GM19328 (cell line): ENCODE results near the gene PRDM2.

ENCODE experiments used
- ATAC-seq: cut with Tn5 transposase; IDR thresholded peaks from one replicate; pipeline ENCODE4 v1.9.1; 2021; ENCODE audit warnings: mild to moderate bottlenecking, moderate library complexity; ENCODE audit not compliant: unreplicated experiment

Gene PRDM2

GRCh38 chr1:13732971-13733667 is 33.1 kb downstream of the PRDM2 start:
- ATAC-seq, result no peak

DNA sequence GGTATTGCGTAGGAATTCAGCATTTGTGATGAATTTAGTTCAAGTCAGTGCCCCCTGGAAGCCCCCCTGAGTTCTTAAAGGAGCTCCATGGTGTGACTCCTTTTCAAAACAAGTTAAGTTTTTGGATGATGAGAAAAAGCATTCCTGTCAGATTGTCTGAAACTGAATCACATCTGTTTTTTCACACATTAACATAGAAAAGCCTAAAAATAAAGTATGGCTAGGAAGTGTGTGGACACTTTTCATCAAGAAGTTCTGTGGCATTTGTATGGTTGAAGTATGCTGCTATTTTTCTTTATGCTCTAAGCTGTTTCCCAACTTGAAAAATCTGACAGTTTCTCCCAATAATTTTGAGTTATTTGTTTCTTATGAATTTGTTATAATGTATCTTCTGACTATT is 33.7 kb downstream of the PRDM2 start:
- ATAC-seq, result no peak

DNA sequence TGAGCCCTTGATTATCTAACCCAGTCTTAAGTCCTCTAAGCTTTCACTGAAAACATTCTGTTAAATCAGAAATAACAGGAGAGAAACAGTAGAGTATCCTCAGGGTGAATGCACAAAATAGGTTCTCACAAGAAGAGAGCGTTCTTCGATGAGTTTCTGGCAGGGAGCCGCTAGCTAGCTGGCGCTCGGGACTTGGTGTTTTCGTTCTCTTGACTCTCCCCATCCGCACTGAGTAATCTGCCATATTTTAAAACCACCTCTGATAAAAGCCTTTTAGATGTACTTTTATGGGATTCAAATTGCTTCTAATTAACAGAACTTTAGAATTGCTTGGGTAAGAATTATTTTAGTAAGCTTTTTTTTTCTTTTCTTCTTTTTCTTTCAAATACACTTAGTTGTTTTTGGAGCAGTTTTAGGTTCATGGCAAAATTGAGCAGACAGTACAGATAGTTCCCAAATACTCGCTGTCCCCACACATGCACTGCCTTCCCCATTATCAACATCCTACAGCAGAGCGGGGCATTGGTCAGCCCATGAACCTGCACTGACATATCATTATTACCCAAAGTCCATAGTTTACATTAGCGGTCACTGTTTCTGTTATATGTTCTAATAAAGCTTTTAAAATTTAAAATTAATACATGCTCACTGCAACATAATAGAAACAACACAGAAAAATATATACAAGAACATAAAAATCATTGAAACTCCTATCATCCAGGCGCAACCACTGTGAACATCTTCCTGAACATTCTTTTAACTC is 35.4 kb downstream of the PRDM2 start:
- no peak for ATAC-seq

GRCh38 chr1:13737398-13737797 is 37.4 kb downstream of the PRDM2 start:
- no peak for ATAC-seq

GRCh38 chr1:13746342-13746741 is 46.4 kb downstream of the PRDM2 start:
- no peak for ATAC-seq

DNA sequence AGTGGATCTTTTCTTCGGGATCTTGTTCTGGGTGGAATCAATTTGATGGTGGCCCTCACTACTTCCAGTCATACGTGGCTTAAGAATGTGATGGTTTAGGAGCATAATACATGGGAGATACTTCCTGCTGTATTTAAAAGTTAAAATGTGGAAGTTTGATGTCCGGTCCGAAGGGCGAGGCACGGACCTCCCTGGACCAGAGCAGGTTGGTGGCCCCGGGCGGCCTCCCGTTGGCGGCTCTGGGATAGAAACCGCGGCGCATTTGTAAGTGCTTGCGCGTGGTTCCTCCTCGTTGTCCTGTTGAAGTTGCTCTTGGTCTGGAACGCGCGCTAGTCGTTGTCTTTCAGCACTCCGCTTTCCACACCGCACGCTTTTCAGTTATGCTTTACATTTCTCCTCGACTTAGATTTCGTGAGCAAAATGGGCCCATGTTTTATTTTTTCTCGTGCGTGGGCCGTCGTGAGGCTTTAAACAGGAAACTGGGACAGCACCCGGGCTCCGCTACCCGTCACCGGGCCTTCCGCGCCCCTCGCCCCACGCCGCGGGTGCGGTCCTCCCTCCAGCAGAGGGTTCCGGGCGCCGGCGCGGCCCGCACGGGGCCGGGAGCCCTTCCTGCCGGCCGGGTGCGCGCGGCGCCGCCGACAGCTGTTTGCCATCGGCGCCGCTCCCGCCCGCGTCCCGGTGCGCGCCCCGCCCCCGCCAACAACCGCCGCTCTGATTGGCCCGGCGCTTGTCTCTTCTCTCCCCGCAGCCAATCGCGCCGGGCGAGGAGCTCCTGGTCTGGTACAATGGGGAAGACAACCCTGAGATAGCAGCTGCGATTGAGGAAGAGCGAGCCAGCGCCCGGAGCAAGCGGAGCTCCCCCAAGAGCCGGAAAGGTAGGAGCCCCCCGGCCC is 48.9 kb downstream of the PRDM2 start:
- peak; percentile 71 for ATAC-seq

DNA sequence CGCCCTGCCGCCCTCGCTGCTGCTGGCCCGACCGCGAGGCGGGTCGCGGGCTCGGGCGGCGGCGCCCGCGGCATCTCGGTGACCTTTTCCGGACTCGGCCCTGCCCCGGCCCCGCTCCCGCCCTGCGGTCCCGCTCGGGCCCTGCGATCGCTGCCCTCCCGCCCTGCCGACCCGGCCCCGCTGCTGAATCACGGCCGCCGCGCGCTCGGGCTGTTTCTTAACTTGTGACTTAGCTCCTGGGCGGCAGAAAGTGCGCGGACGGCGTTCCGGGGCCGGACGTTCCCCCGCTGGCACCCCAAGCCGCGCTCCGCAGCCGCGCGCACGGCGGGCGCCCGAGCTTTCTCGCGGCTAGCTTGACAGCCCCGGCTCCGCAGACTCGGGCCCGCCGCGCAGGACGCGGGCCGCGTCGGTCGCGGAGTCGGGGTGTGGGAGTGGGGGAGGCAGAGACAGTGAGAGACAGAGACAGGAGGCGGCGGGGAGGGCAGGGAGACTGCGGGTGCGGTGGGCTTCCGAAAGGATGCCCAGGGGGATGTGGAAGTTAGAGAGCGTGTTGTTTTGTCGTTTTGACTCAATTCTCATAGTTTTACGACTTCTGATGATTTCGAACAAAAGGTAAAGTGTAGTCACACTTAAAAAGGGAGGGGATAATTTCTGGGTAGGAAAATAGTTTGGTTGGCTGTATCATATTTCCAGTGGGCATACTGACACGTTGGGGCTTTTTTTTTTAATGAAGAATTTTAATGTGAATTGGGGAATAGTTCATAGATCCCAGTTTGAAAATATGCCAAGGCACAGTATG is 49.8 kb downstream of the PRDM2 start:
- peak; percentile 6 for ATAC-seq

GRCh38 chr1:13751458-13751871 is 51.5 kb downstream of the PRDM2 start:
- ATAC-seq, result no peak

GRCh38 chr1:13751985-13752384 is 52.0 kb downstream of the PRDM2 start:
- no peak for ATAC-seq

DNA sequence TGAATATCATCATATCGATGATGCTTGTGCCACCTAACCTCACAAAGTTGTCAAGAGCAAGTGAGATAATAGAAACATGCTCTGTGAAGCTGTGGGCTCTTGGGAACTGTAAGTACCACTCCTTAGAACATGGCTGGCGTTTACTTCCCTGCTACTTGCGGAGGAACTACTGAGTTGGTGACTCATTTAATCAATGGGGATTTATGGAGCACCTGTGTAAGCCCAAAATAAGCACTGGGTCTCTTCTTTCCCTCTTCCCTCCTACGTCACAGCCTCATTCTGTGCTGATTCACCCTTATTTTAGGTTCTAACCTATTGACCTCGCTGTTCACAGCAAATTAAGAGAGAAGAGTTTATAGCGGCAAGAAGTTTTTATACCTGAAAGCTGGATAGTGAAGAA is 52.9 kb downstream of the PRDM2 start:
- ATAC-seq, result no peak

DNA sequence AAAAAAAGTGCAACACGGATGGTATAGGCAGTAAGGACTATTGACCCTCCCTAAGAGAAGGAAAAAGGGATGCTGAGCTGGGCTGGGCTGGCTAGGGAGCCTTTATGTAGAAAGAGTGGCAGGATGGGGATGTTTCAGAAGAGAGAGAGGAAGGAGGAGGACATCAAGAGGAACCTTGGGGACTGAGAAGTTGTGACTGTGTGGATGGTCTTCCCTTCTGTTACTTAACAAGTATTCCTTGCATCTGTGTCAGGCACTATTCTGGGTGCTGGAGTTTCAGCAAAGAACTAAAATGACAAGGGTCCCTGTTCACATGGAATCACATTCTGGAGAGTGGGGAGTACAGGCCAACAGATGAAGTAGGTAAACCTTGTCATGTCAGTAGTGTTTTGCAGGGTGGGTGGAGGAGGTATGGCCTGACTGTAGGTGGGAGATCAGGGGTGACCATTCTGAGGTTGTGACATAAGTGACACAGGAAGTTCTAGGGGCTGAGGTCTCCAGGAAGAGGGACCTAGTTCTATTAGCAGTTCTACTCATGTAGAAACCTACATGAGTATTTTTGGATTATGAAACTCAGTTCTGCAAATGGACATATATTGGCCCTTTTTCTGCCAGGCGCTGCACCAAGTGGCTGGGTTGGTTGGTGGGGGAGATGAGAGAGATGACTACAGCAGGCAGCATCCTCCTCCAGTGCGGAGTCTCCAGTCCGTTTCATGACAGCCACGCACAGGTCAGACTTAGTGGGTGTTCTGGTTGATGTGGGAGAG is 53.8 kb downstream of the PRDM2 start:
- ATAC-seq, result no peak

DNA sequence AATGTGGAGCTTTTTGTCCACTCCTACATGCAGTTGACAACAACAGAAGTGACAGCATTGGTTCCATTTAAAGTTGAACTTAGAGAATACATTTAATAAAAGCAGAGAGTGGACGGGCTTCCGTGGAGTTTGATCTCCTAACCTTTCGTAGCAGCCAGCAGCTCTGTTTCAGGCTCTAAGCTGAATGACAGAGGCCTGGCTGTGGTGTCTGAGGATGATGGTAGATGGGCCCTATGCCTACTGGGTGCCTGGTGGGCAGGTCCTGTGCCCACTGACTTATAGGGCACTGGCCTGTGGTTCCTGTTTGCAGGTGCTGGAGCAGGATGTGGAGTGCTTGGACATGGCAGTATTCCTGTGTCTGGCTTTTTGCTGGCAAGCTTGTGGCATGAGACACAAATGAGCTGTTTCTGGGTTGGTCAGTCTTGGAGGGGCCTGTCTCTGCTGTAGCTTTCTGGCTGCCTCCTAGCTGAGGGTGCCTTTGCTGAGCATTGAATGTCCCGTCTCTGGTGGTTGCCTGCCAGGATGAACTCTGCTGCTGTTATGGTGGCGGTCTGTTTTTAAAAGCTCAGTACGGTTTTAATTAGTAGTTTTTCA is 54.6 kb downstream of the PRDM2 start:
- ATAC-seq, result no peak

- ATAC-seq, result no peak
Observed at GRCh38 chr1:13756557-13757315, 56.7 kb downstream of the PRDM2 start.

DNA sequence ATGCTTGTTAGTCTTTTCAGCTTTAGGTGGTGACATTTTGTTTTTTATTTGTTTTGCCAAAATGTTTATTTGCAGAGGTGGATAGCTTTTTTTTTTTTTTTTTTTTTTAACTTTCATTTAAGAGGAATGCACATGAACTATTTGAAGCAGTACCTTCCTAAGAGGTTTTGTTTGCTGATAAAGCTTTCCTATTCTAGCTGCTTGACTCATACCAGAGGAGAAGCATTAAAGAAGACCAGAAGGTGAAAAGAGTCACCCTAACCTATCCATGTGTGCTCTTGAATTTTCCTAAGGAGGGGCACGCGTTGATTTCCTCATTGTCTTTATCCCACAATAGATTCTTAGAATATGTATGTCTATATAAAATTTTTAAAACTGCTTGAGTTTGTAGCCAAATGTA is 57.7 kb downstream of the PRDM2 start:
- ATAC-seq, result no peak

DNA sequence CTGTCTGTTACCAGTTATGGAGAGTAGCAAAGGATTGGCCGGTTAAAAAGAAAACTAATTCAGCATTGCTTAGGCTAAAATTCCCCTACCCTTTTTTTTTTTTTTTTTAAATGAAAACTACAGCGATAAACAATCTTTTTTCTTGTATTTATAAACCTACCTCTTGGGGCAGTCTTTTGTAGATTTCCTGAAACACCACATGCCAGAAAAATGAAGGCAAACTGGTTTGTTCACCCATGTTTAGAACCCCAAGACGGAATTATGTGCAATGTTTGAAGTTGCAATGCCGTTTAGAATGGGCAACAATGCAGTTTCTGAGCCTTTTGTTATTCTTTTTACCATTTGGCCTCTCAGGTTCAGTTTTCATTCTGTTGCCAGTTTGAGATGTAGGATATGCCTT is 59.1 kb downstream of the PRDM2 start:
- ATAC-seq, result no peak

- ATAC-seq, result no peak
Observed at GRCh38 chr1:13760340-13760739, 60.4 kb downstream of the PRDM2 start.

GRCh38 chr1:13760921-13761320 is 60.9 kb downstream of the PRDM2 start:
- no peak for ATAC-seq

DNA sequence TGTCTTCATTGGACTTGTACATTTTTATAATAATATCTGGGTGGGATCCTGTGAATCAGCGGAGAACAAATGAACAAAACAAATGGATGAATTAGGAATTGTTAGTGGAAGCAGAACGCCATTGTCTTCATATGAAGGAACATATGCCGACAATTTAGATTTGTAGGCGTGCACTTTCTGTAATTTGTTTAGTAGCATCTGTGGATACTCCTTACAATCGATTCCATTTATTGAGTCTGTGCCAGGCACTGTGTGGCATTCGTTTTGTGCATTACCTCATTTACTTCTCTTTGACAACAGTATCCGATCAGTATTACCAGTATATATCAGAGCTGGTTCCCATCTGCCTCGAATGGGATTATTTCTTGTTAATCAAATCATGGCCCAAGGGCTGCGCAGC is 61.9 kb downstream of the PRDM2 start:
- no peak for ATAC-seq

- no peak for ATAC-seq
Observed at GRCh38 chr1:13762642-13763041, 62.7 kb downstream of the PRDM2 start.
